Nephron (organoid): Measurements from ENCODE around the gene VPS37C.

ENCODE experiments used
- H3K27ac Mint-ChIP-seq, 3 experiments: 2 replicates each; pipeline ENCODE4 v1.8.0; 2020; ENCODE audit warnings: mixed read lengths in 3 of 3, mild to moderate bottlenecking in 2 of 3, moderate library complexity in 1 of 3
- H3K27me3 Mint-ChIP-seq: 2 replicates; pipeline ENCODE4 v1.8.0; 2021; ENCODE audit warnings: low read depth, mild to moderate bottlenecking, moderate library complexity, mixed read lengths
- H3K36me3 Mint-ChIP-seq: 2 replicates; pipeline ENCODE4 v1.8.0; 2020; ENCODE audit warnings: low read depth, mixed read lengths
- H3K4me1 Mint-ChIP-seq: 2 replicates; pipeline ENCODE4 v1.8.0; 2020; ENCODE audit warnings: mixed read lengths
- H3K4me3 Mint-ChIP-seq, 3 experiments: 2 replicates each; pipeline ENCODE4 v1.8.0; 2020; ENCODE audit warnings: mild to moderate bottlenecking in 3 of 3, mixed read lengths in 3 of 3, moderate library complexity in 2 of 3
- H3K9me3 Mint-ChIP-seq: 2 replicates; pipeline ENCODE4 v1.8.0; 2020; ENCODE audit warnings: mixed read lengths
- TF ChIP-seq, protein P1 (sequence below), 3 experiments: fragments of 200-600 bp; sonication (generic); IDR thresholded peaks; one replicate each; pipeline ENCODE4 v1.5.0; 2021; ENCODE audit warnings: antibody characterized with exemption in 3 of 3; ENCODE audit not compliant: unreplicated experiment in 3 of 3

Gene VPS37C

GRCh38 chr11:61174949-61175348, 13.7 kb upstream of the VPS37C start:
- peaks cover 4% of the 10 kb centered on the region for H3K27me3 Mint-ChIP-seq
- no peaks in the 10 kb centered on the region for H3K9me3 Mint-ChIP-seq
- peaks cover 6% of the 10 kb centered on the region for H3K4me1 Mint-ChIP-seq
- TF ChIP-seq, protein P1, sequence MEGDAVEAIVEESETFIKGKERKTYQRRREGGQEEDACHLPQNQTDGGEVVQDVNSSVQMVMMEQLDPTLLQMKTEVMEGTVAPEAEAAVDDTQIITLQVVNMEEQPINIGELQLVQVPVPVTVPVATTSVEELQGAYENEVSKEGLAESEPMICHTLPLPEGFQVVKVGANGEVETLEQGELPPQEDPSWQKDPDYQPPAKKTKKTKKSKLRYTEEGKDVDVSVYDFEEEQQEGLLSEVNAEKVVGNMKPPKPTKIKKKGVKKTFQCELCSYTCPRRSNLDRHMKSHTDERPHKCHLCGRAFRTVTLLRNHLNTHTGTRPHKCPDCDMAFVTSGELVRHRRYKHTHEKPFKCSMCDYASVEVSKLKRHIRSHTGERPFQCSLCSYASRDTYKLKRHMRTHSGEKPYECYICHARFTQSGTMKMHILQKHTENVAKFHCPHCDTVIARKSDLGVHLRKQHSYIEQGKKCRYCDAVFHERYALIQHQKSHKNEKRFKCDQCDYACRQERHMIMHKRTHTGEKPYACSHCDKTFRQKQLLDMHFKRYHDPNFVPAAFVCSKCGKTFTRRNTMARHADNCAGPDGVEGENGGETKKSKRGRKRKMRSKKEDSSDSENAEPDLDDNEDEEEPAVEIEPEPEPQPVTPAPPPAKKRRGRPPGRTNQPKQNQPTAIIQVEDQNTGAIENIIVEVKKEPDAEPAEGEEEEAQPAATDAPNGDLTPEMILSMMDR (IDR thresholded peaks at IDR 0.05; ENCODE audit: unreplicated experiment in 3 of 3), result no peak
- H3K36me3 Mint-ChIP-seq, result no peaks in the 10 kb centered on the region
- no peak overlapping the region for H3K27ac Mint-ChIP-seq
- no peak overlapping the region for H3K4me3 Mint-ChIP-seq

DNA sequence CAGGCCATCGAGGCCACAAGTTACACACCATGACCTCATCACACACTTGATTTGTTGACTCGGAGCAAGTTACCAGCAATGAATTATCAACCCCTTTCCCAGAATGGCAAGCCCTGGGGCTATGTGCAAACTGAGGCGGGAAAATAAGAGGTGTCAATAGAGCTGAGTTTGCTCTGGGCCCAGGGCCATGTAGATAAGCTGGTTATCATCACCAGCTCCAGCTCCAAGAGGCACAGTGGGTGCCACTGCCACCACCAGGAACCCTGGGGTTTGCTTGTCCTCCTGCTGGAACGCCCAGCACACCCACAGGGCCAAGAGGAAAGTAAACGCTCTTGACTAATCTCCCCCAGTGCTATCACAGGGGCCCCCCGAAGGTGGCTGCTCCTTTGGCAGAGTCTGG, 13.0 kb upstream of the VPS37C start:
- H3K27me3 Mint-ChIP-seq, result peaks cover 4% of the 10 kb centered on the region
- peaks cover 6% of the 10 kb centered on the region for H3K4me1 Mint-ChIP-seq
- no peaks in the 10 kb centered on the region for H3K36me3 Mint-ChIP-seq
- no peak overlapping the region for H3K27ac Mint-ChIP-seq
- TF ChIP-seq, protein P1 (IDR thresholded peaks at IDR 0.05; ENCODE audit: unreplicated experiment in 3 of 3), result no peak
- H3K9me3 Mint-ChIP-seq, result no peaks in the 10 kb centered on the region
- no peak overlapping the region for H3K4me3 Mint-ChIP-seq

DNA sequence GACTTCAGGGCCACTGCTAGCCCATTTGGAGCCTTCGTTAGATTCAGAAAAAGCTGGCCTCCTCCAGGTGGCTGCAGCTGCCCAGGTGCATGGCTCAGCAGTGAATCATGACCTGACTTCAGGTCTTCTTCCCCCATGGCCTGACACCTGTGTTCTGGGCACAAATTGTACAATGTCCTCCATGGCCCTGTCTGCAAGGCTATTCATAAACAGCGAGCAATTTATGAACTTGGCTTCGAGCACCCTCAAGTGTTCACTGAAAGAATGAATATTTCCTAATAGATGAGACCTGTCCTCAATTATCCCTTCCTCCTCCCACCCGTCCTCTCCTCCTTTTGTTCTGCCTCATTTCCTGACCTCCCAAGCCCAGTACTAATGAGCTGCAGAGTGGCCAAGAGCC, 12.2 kb upstream of the VPS37C start:
- TF ChIP-seq, protein P1 (IDR thresholded peaks at IDR 0.05; ENCODE audit: unreplicated experiment in 3 of 3), result no peak
- Mint-ChIP-seq H3K36me3 (no peaks in the 10 kb centered on the region), H3K27me3 (peaks cover 4% of the 10 kb centered on the region), H3K4me3 (no peak overlapping the region), H3K27ac (no peak overlapping the region), H3K9me3 (no peaks in the 10 kb centered on the region), H3K4me1 (peaks cover 6% of the 10 kb centered on the region)

DNA sequence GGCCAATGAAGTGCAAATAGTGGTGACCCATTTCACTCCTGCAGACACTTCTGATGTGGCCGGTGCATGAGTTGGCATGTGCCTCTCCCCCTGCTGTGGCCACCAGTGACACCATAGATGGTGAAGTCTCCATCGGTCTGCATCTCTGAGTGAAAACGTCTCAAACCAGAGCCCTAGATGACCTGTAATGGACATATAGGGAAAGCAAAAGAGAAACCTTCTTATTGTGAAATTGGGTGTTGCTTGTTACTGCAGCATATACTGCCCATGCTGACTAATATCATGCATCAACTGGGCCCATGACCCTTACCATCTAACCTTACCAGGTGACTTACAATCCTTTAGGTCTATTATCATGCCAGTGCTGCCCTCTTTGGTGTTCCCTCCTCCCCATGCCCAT, 11.7 kb upstream of the VPS37C start:
- peaks cover 6% of the 10 kb centered on the region for H3K4me1 Mint-ChIP-seq
- no peak overlapping the region for H3K27ac Mint-ChIP-seq
- H3K4me3 Mint-ChIP-seq, result no peak overlapping the region
- no peaks in the 10 kb centered on the region for H3K9me3 Mint-ChIP-seq
- TF ChIP-seq, protein P1 (IDR thresholded peaks at IDR 0.05; ENCODE audit: unreplicated experiment in 3 of 3), result no peak
- no peaks in the 10 kb centered on the region for H3K36me3 Mint-ChIP-seq
- peaks cover 4% of the 10 kb centered on the region for H3K27me3 Mint-ChIP-seq

- H3K9me3 Mint-ChIP-seq, result peaks cover 2% of the 10 kb centered on the region
- no peaks in the 10 kb centered on the region for H3K36me3 Mint-ChIP-seq
- H3K4me3 Mint-ChIP-seq, result no peak overlapping the region
- peaks cover 4% of the 10 kb centered on the region for H3K27me3 Mint-ChIP-seq
- TF ChIP-seq, protein P1 (IDR thresholded peaks at IDR 0.05; ENCODE audit: unreplicated experiment in 3 of 3), result no peak
- H3K4me1 Mint-ChIP-seq, result peaks cover 6% of the 10 kb centered on the region
- no peak overlapping the region for H3K27ac Mint-ChIP-seq
These were observed 11.1 kb upstream of the VPS37C start for GRCh38 chr11:61172356-61172755.

- TF ChIP-seq, protein P1 (IDR thresholded peaks at IDR 0.05; ENCODE audit: unreplicated experiment in 3 of 3), result no peak
- H3K36me3 Mint-ChIP-seq, result no peaks in the 10 kb centered on the region
- no peak overlapping the region for H3K27ac Mint-ChIP-seq
- peaks cover 3% of the 10 kb centered on the region for H3K9me3 Mint-ChIP-seq
- H3K27me3 Mint-ChIP-seq, result peaks cover 4% of the 10 kb centered on the region
- no peak overlapping the region for H3K4me3 Mint-ChIP-seq
- H3K4me1 Mint-ChIP-seq, result peaks cover 6% of the 10 kb centered on the region
These were observed 10.7 kb upstream of the VPS37C start for GRCh38 chr11:61171907-61172306.
